HepG2 (cell line): Measurements from ENCODE around the gene PHKG1. TPM values are rescaled to one million over a fixed set of nuclear protein-coding genes. Genes with fewer than 3 reads are reported as not detected.
A peak's percentile ranks its signal among the peaks of the same experiment; 100 is the strongest.

ENCODE experiments used
- ASH2L ChIP-seq: fragments of 300-600, 200-600 bp; sonication (generic); IDR thresholded peaks from 2 replicates; pipeline ENCODE4 v1.7.0; 2017; ENCODE audit warnings: low read depth, mild to moderate bottlenecking, moderate library complexity, mixed read lengths, low read length; ENCODE audit not compliant: insufficient read length
- ATAD3A ChIP-seq: sonication (generic); formaldehyde crosslinking; IDR thresholded peaks from 2 replicates; pipeline ENCODE4 v1.4.0; 2020; ENCODE audit warnings: missing genetic modification reagents
- BHLHE40 ChIP-seq: IDR thresholded peaks from 2 replicates; pipeline ENCODE4 v1.6.1; 2011; ENCODE audit warnings: low read length, improper control_type of control experiment
- ELF4 ChIP-seq: sonication (generic); formaldehyde crosslinking; IDR thresholded peaks from 2 replicates; pipeline ENCODE4 v1.5.0; 2020; ENCODE audit warnings: missing genetic modification reagents, mild to moderate bottlenecking, moderate library complexity, borderline replicate concordance
- GATA4 ChIP-seq: sonication (generic); IDR thresholded peaks from 2 replicates; pipeline ENCODE4 v1.6.1; 2016; ENCODE audit warnings: antibody characterized with exemption, low read depth, borderline replicate concordance
- GLI4 ChIP-seq: sonication (generic); formaldehyde crosslinking; IDR thresholded peaks from 2 replicates; pipeline ENCODE4 v1.5.1; 2020; ENCODE audit warnings: missing genetic modification reagents, mild to moderate bottlenecking, moderate library complexity, borderline replicate concordance
- HIVEP1 ChIP-seq: sonication (generic); formaldehyde crosslinking; IDR thresholded peaks from 2 replicates; pipeline ENCODE4 v1.4.0; 2020; ENCODE audit warnings: mild to moderate bottlenecking, missing genetic modification reagents
- IKZF1 ChIP-seq: fragments of 450-650 bp; IDR thresholded peaks from 2 replicates; pipeline ENCODE4 v1.7.1; 2016
- MBNL3 ChIP-seq: fragments of 250-450 bp; sonication (Bioruptor Pico); conservative IDR thresholded peaks from 2 replicates; pipeline ENCODE4 v1.8.0; 2022; ENCODE audit warnings: mild to moderate bottlenecking, inconsistent platforms
- MIER3 ChIP-seq: IDR thresholded peaks from 2 replicates; pipeline ENCODE4 v1.6.1; 2016; ENCODE audit warnings: missing compliant biosample characterization, borderline replicate concordance
- PAWR ChIP-seq: sonication (generic); formaldehyde crosslinking; IDR thresholded peaks from 2 replicates; pipeline ENCODE4 v1.4.0; 2020; ENCODE audit warnings: missing genetic modification reagents, mild to moderate bottlenecking, borderline replicate concordance
- PAX8 ChIP-seq: sonication (generic); formaldehyde crosslinking; IDR thresholded peaks from 2 replicates; pipeline ENCODE4 v1.8.0; 2022; ENCODE audit warnings: mild to moderate bottlenecking, missing genetic modification reagents, borderline replicate concordance
- RFX3 ChIP-seq: IDR thresholded peaks from 2 replicates; pipeline ENCODE4 v1.6.1; 2016; ENCODE audit warnings: missing biosample characterization, missing genetic modification reagents
- SP1 ChIP-seq, 2 experiments: fragments of 450-650 bp in 1 of 2; sonication (generic) in 1 of 2; formaldehyde crosslinking in 1 of 2; IDR thresholded peaks; 2 replicates each; pipeline versions ENCODE4 v1.4.0 to v1.6.1; 2016 to 2020; ENCODE audit warnings: missing genetic modification reagents in 1 of 2
- SP2 ChIP-seq: sonication (generic); formaldehyde crosslinking; IDR thresholded peaks from 2 replicates; pipeline ENCODE4 v1.5.1; 2020; ENCODE audit warnings: mild to moderate bottlenecking, missing genetic modification reagents
- YEATS4 ChIP-seq: sonication (generic); formaldehyde crosslinking; IDR thresholded peaks from 2 replicates; pipeline ENCODE4 v1.4.0; 2020; ENCODE audit warnings: missing genetic modification reagents, borderline replicate concordance
- ZFY ChIP-seq: sonication (generic); formaldehyde crosslinking; IDR thresholded peaks from 2 replicates; pipeline ENCODE4 v1.4.0; 2020; ENCODE audit warnings: missing genetic modification reagents
- ZNF224 ChIP-seq: sonication (generic); formaldehyde crosslinking; IDR thresholded peaks from 2 replicates; pipeline ENCODE4 v1.5.0; 2020; ENCODE audit warnings: mild to moderate bottlenecking, missing genetic modification reagents
- ZNF44 ChIP-seq: sonication (generic); formaldehyde crosslinking; IDR thresholded peaks from 2 replicates; pipeline ENCODE4 v1.5.1; 2020; ENCODE audit warnings: mild to moderate bottlenecking, missing genetic modification reagents
- ZNF484 ChIP-seq: sonication (generic); formaldehyde crosslinking; IDR thresholded peaks from 2 replicates; pipeline ENCODE4 v1.5.1; 2020; ENCODE audit warnings: mild to moderate bottlenecking, low read depth, missing genetic modification reagents, borderline replicate concordance
- ZNF7 ChIP-seq: IDR thresholded peaks from 2 replicates; pipeline ENCODE4 v1.6.1; 2016; ENCODE audit warnings: missing biosample characterization, missing genetic modification reagents
- polyA plus RNA-seq, 8 experiments: library from polyadenylated mRNA; depleted of rRNA in 3 of 8; stranded (reverse) in 7 of 8; unstranded in 1 of 8; fragments of >200 nt; fragmentation: Illumina TruSeq in 4 of 8; extraction: Trizol in 4 of 8; gene quantifications; 2 replicates each; pipeline versions ENCODE4 v1.2.1 to v1.2.3, GENCODE V29; 2011 to 2016; ENCODE audit warnings: low read depth in 4 of 8, missing spikeins in 1 of 8, mixed read lengths in 1 of 8; ENCODE audit not compliant: insufficient read depth in 1 of 8
- total RNA-seq, 5 experiments: library from RNA; depleted of rRNA; stranded (reverse); fragments of >200 nt; fragmentation: Illumina TruSeq; extraction: Trizol; gene quantifications; 2 replicates each; pipeline ENCODE4 v1.2.3, GENCODE V29; 2016; ENCODE audit warnings: low read depth in 1 of 5
- TF ChIP-seq, protein P1 (sequence below): sonication (generic); formaldehyde crosslinking; IDR thresholded peaks from 2 replicates; pipeline ENCODE4 v1.4.0; 2020; ENCODE audit warnings: mild to moderate bottlenecking, missing genetic modification reagents
- TF ChIP-seq, protein P2 (sequence below): sonication (generic); formaldehyde crosslinking; IDR thresholded peaks from 2 replicates; pipeline ENCODE4 v1.5.0; 2020; ENCODE audit warnings: mild to moderate bottlenecking, low read depth, missing genetic modification reagents, borderline replicate concordance
- TF ChIP-seq, protein P3 (sequence below): sonication (generic); formaldehyde crosslinking; IDR thresholded peaks from 2 replicates; pipeline ENCODE4 v1.4.0; 2020; ENCODE audit warnings: missing genetic modification reagents
- TF ChIP-seq, protein P4 (sequence below): sonication (generic); formaldehyde crosslinking; IDR thresholded peaks from 2 replicates; pipeline ENCODE4 v1.5.1; 2020; ENCODE audit warnings: mild to moderate bottlenecking, missing genetic modification reagents, borderline replicate concordance

PHKG1 gene
- total and polyA plus RNA-seq, 2 of the 13 experiments (the other 11 are each of a cell fraction or from before 2014, with no cell fraction given): 0.44 to 0.71 TPM

DNA sequence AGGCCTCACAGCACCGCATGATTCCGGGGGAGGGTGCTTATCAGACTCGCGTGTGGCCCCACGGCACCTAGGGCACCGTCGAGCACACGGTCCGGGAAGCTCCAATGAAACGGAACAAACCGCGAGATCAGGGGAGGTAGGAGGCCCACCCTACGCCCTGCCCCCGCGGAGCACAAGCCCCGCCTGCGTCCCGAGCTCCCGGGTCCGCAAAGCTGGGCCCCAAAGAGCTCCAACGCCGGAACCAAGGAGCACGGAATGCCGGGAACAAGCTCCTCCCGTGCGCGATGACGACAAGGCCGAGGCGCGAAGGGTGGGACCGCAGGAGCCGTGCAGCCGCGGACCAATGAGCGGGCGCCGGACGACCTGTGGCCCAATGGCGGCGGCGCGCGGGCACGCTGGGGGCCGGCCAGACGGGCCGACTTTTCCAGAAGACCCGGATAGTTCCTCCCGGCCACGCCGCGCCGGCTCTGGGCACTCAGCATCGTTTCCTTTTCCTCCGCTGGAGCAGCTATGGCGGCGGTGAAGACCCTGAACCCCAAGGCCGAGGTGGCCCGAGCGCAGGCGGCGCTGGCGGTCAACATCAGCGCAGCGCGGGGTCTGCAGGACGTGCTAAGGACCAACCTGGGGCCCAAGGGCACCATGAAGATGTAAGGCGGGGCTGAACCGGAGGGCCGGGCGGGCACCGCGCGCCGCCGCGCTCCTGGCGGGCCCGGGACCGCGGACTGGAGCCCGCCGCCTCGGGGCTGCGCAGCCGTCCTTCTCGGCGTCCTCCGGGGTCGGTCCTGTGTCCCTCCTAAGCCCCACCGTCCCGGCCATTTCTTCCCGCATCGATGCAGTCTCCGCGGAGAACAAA, 41.2 kb downstream of the PHKG1 start, which contains the start of the genes CCT6A and PSPH (continued):
- TF ChIP-seq ZNF7 (CRISPR knock-in tag) (no peak), ATAD3A (CRISPR knock-in tag) (no peak), RFX3 (CRISPR knock-in tag) (no peak), MIER3 (CRISPR knock-in tag) (peak; percentile 67; the same call in 1 of the 2 replicates), YEATS4 (peak; percentile 92), GATA4 (peak; percentile 29), ASH2L (peak; percentile 90), SP2 (CRISPR knock-in tag) (peak; percentile 92), IKZF1 (no peak), BHLHE40 (peak; percentile 66), SP1 (IDR thresholded peaks at IDR 0.05) (no peak), SP1 (CRISPR knock-in tag; IDR thresholded peaks at IDR 0.05) (peak; percentile 85), GLI4 (CRISPR knock-in tag) (peak; percentile 92; the same call in 1 of the 2 replicates), ZNF44 (CRISPR knock-in tag) (peak; percentile 60; the same call in 1 of the 2 replicates), ELF4 (CRISPR knock-in tag) (0 out of 2 replicates have a peak, but pooled peaks have one; percentile 11), PAX8 (peak; percentile 80; the same call in 1 of the 2 replicates), HIVEP1 (CRISPR knock-in tag) (peak; percentile 68; the same call in 1 of the 2 replicates), ZFY (CRISPR knock-in tag) (peak; percentile 88), PAWR (CRISPR knock-in tag) (no peak), ZNF484 (CRISPR knock-in tag) (no peak; the same call in 1 of the 2 replicates), MBNL3 (CRISPR knock-in tag) (no peak), ZNF224 (no peak)
- TF ChIP-seq, protein P1, sequence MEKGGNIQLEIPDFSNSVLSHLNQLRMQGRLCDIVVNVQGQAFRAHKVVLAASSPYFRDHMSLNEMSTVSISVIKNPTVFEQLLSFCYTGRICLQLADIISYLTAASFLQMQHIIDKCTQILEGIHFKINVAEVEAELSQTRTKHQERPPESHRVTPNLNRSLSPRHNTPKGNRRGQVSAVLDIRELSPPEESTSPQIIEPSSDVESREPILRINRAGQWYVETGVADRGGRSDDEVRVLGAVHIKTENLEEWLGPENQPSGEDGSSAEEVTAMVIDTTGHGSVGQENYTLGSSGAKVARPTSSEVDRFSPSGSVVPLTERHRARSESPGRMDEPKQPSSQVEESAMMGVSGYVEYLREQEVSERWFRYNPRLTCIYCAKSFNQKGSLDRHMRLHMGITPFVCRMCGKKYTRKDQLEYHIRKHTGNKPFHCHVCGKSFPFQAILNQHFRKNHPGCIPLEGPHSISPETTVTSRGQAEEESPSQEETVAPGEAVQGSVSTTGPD: no peak
- TF ChIP-seq, protein P2, sequence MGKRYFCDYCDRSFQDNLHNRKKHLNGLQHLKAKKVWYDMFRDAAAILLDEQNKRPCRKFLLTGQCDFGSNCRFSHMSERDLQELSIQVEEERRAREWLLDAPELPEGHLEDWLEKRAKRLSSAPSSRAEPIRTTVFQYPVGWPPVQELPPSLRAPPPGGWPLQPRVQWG (CRISPR knock-in tag): no peak
- TF ChIP-seq, protein P3, sequence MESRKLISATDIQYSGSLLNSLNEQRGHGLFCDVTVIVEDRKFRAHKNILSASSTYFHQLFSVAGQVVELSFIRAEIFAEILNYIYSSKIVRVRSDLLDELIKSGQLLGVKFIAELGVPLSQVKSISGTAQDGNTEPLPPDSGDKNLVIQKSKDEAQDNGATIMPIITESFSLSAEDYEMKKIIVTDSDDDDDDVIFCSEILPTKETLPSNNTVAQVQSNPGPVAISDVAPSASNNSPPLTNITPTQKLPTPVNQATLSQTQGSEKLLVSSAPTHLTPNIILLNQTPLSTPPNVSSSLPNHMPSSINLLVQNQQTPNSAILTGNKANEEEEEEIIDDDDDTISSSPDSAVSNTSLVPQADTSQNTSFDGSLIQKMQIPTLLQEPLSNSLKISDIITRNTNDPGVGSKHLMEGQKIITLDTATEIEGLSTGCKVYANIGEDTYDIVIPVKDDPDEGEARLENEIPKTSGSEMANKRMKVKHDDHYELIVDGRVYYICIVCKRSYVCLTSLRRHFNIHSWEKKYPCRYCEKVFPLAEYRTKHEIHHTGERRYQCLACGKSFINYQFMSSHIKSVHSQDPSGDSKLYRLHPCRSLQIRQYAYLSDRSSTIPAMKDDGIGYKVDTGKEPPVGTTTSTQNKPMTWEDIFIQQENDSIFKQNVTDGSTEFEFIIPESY (CRISPR knock-in tag): no peak; the same call in 1 of the 2 replicates
- TF ChIP-seq, protein P4, sequence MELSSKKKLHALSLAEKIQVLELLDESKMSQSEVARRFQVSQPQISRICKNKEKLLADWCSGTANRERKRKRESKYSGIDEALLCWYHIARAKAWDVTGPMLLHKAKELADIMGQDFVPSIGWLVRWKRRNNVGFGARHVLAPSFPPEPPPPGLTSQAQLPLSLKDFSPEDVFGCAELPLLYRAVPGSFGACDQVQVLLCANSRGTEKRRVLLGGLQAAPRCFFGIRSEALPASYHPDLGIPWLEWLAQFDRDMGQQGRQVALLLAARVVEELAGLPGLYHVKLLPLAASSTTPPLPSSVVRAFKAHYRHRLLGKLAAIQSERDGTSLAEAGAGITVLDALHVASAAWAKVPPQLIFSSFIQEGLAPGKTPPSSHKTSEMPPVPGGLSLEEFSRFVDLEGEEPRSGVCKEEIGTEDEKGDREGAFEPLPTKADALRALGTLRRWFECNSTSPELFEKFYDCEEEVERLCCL (CRISPR knock-in tag): 0 out of 2 replicates have a peak, but pooled peaks have one; percentile 54
